ENCODE data around the gene ACVR1. TPM values are rescaled to one million over a fixed set of nuclear protein-coding genes. Genes with fewer than 3 reads are reported as not detected.

Gene ACVR1
- total RNA-seq, 2 experiments from 2014 or later, result 8.3 to 10.1 TPM

DNA sequence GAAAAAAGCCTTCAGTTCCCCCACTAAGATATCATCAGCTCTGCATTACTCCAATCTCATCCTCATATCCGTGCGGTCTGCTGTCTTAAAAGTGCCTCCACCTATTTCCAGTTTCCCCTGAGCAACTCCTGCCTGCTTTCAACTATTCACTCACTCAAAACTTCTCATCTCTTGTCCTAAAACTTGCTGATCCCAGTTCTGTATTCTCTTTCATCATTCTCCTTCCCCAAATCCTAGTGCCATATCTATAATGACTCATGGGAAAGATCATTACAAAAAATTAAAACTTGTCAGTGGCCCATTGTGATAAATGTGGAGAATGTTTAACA is 20.0 kb downstream of the ACVR1 start:
- no peak for ATAC-seq
- TF ChIP-seq, protein P1, sequence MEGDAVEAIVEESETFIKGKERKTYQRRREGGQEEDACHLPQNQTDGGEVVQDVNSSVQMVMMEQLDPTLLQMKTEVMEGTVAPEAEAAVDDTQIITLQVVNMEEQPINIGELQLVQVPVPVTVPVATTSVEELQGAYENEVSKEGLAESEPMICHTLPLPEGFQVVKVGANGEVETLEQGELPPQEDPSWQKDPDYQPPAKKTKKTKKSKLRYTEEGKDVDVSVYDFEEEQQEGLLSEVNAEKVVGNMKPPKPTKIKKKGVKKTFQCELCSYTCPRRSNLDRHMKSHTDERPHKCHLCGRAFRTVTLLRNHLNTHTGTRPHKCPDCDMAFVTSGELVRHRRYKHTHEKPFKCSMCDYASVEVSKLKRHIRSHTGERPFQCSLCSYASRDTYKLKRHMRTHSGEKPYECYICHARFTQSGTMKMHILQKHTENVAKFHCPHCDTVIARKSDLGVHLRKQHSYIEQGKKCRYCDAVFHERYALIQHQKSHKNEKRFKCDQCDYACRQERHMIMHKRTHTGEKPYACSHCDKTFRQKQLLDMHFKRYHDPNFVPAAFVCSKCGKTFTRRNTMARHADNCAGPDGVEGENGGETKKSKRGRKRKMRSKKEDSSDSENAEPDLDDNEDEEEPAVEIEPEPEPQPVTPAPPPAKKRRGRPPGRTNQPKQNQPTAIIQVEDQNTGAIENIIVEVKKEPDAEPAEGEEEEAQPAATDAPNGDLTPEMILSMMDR (IDR thresholded peaks at IDR 0.05), result no peak
- Mint-ChIP-seq H3K9me3 (no peaks in the 10 kb centered on the region), H3K4me1 (ENCODE audit: low read depth) (peaks cover 29% of the 10 kb centered on the region), H3K4me3 (no peak overlapping the region), H3K36me3 (ENCODE audit: low read depth) (peaks cover 19% of the 10 kb centered on the region), H3K27me3 (no peaks in the 10 kb centered on the region), H3K27ac (peak overlapping the region; percentile 51)
- DNase-seq, result no peak
- POLR2A ChIA-PET, result interaction anchor here (1.0 kb wide), 1 partner anchor 53 kb away, joined by 3 read pairs; no protein-coding TSS in a partner anchor
- CTCF ChIA-PET, result no interaction called here
- intact Hi-C loops (cut with micrococcal nuclease), result no loop called here

- ChIA-PET CTCF (interaction anchor here (1.3 kb wide), 1 partner anchor 15 kb away, joined by 5 read pairs; no protein-coding TSS in a partner anchor), POLR2A (no interaction called here)
- TF ChIP-seq, protein P1 (IDR thresholded peaks at IDR 0.05), result no peak
- no peak overlapping the region for H3K4me3 Mint-ChIP-seq
- peaks cover 29% of the 10 kb centered on the region for H3K4me1 Mint-ChIP-seq (ENCODE audit: low read depth)
- no peak for ATAC-seq
- H3K27ac Mint-ChIP-seq, result no peak overlapping the region
- peaks cover 19% of the 10 kb centered on the region for H3K36me3 Mint-ChIP-seq (ENCODE audit: low read depth)
- no peaks in the 10 kb centered on the region for H3K27me3 Mint-ChIP-seq
- no peaks in the 10 kb centered on the region for H3K9me3 Mint-ChIP-seq
- intact Hi-C loops (cut with micrococcal nuclease), result no loop called here
- DNase-seq, result no peak
These were observed 22.3 kb downstream of the ACVR1 start for GRCh38 chr2:157853820-157854219.

GRCh38 chr2:157853211-157853610 is 22.9 kb downstream of the ACVR1 start:
- TF ChIP-seq, protein P1 (IDR thresholded peaks at IDR 0.05), result no peak
- POLR2A ChIA-PET, result no interaction called here
- H3K9me3 Mint-ChIP-seq, result no peaks in the 10 kb centered on the region
- H3K4me1 Mint-ChIP-seq (ENCODE audit: low read depth), result peaks cover 28% of the 10 kb centered on the region
- intact Hi-C loops (cut with micrococcal nuclease), result no loop called here
- no peak for ATAC-seq
- peaks cover 18% of the 10 kb centered on the region for H3K36me3 Mint-ChIP-seq (ENCODE audit: low read depth)
- DNase-seq, result no peak
- CTCF ChIA-PET, result interaction anchor here (1.3 to 1.4 kb wide), 2 partner anchors 16 to 19 kb away, joined by 3 to 5 read pairs; no protein-coding TSS in a partner anchor
- H3K27ac Mint-ChIP-seq, result no peak overlapping the region
- H3K4me3 Mint-ChIP-seq, result no peak overlapping the region
- no peaks in the 10 kb centered on the region for H3K27me3 Mint-ChIP-seq

DNA sequence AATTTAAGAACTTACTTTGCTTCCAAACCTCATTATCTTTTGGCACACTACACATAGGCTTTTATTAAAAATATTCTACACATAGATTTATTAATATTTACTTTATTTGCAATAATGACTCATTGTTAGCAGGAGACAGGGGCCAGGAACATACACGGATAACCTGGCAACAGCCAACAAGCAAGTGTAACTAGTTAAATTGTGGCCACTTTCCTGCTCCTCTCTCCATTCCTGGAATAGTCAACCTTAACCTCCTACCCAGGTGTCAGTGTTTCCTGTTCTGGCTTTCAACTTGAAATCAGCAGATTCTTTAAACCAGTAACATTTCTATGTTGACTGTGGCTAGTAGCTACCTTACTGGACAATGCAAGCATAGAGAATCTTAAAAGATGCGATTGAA is 26.5 kb downstream of the ACVR1 start:
- TF ChIP-seq, protein P1 (IDR thresholded peaks at IDR 0.05), result no peak
- peaks cover 15% of the 10 kb centered on the region for H3K4me1 Mint-ChIP-seq (ENCODE audit: low read depth)
- H3K27me3 Mint-ChIP-seq, result no peaks in the 10 kb centered on the region
- no peak overlapping the region for H3K4me3 Mint-ChIP-seq
- ChIA-PET CTCF (no interaction called here), POLR2A (no interaction called here)
- H3K9me3 Mint-ChIP-seq, result no peaks in the 10 kb centered on the region
- intact Hi-C loops (cut with micrococcal nuclease), result no loop called here
- H3K36me3 Mint-ChIP-seq (ENCODE audit: low read depth), result peaks cover 22% of the 10 kb centered on the region
- DNase-seq (no peak), ATAC-seq (no peak)
- H3K27ac Mint-ChIP-seq, result no peak overlapping the region

DNA sequence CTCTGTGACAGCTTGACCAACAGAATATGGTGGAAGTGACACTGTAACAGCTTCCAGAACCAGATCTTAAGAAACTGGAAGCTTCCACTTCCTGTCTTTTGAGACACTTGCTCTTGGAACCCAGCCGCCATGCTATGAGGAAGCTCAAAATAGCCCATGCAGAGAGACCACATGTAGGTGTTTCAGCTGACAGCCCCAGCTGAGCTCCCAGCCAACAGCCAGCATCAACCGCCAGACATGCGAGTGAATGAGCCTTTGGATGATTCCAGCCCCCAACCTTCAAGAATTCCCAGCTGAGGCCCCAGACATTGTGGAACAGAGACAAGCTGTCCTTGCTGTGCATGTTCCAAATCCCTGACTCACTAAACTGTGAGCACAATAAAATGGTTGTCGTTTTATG is 27.9 kb downstream of the ACVR1 start:
- H3K4me3 Mint-ChIP-seq, result no peak overlapping the region
- H3K4me1 Mint-ChIP-seq (ENCODE audit: low read depth), result peaks cover 9% of the 10 kb centered on the region
- H3K27me3 Mint-ChIP-seq, result no peaks in the 10 kb centered on the region
- ChIA-PET CTCF (interaction anchor here (0.9 to 1.2 kb wide), 2 partner anchors 11 to 13 kb away, joined by 3 to 4 read pairs; no protein-coding TSS in a partner anchor), POLR2A (no interaction called here)
- intact Hi-C loops (cut with micrococcal nuclease), result no loop called here
- no peaks in the 10 kb centered on the region for H3K9me3 Mint-ChIP-seq
- peaks cover 25% of the 10 kb centered on the region for H3K36me3 Mint-ChIP-seq (ENCODE audit: low read depth)
- no peak for DNase-seq
- no peak overlapping the region for H3K27ac Mint-ChIP-seq
- TF ChIP-seq, protein P1 (IDR thresholded peaks at IDR 0.05), result no peak
- ATAC-seq, result no peak
